ENCODE results near the gene TTC28. TPM values are rescaled to one million over a fixed set of nuclear protein-coding genes. Genes with fewer than 3 reads are reported as not detected.
"Not testable (repeated sequence)": the region's sequence is repeated elsewhere in the genome, so short reads cannot be mapped to it uniquely, and the experiment has no call there.

Gene TTC28
- total RNA-seq, 1 donor from 2014 or later, result 23.2 TPM

DNA sequence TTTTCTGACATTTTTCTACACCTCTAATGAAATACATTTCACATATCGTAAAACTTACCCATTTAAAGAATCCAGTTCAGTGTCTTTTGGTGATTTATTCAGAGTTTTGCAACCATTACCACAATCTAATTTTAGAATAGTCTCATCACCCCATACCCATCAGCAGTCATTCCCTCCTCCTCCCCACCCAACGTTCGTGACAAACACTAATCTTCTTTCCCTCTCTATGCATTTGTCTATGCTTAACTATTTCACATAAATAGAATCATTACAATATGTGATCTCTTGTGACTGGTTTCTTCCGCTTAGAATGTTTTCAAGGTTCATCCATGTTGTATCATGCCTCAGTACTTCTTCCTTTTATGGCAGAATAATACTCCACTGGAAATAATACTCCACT lies 9.5 kb downstream of the TTC28 start:
- peaks cover 4% of the 10 kb centered on the region for H3K9me3 ChIP-seq (ENCODE audit: insufficient read depth, low read depth, low read length)
- no peaks in the 10 kb centered on the region for H3K4me1 ChIP-seq (ENCODE audit: insufficient read depth, low read length)
- no peak overlapping the region for H3K4me3 ChIP-seq (ENCODE audit: insufficient read depth, low read depth, low read length)
- Mint-ChIP-seq H3K36me3 (ENCODE audit: low read depth, unreplicated experiment) (no peaks in the 10 kb centered on the region), H3K4me1 (ENCODE audit: low read depth, unreplicated experiment) (no peaks in the 10 kb centered on the region), H3K27ac (ENCODE audit: unreplicated experiment) (no peak overlapping the region), H3K27me3 (ENCODE audit: low read depth, unreplicated experiment) (peaks cover 21% of the 10 kb centered on the region), H3K9me3 (ENCODE audit: unreplicated experiment) (peaks cover 8% of the 10 kb centered on the region), H3K4me3 (ENCODE audit: unreplicated experiment) (no peak overlapping the region)
- no peaks in the 10 kb centered on the region for H3K36me3 ChIP-seq (ENCODE audit: insufficient read depth, low read length)
- TF ChIP-seq EZH2 (IDR thresholded peaks at IDR 0.05; ENCODE audit: insufficient read depth, low read length), result no peak
- TF ChIP-seq CTCF (IDR thresholded peaks at IDR 0.05; ENCODE audit: insufficient read depth, low read depth, low read length), result no peak
- H3K79me2 ChIP-seq (ENCODE audit: insufficient read depth, low read length), result no peaks in the 10 kb centered on the region
- no peak overlapping the region for H2AFZ ChIP-seq (ENCODE audit: low read depth, low read length)
- peaks cover 14% of the 10 kb centered on the region for H4K20me1 ChIP-seq (ENCODE audit: insufficient read depth, low read length)
- peaks cover 12% of the 10 kb centered on the region for H3K27me3 ChIP-seq (ENCODE audit: insufficient read depth, low read length)
- FAIRE-seq (no peak), DNase-seq (ENCODE audit: low read depth) (no peak)
- H3K4me2 ChIP-seq (ENCODE audit: low read length), result no peak overlapping the region
- H3K27ac ChIP-seq (ENCODE audit: low read depth, low read length), result no peak overlapping the region
- H3K9ac ChIP-seq (ENCODE audit: low read length), result no peak overlapping the region

- Histone ChIP-seq H3K79me2 (ENCODE audit: insufficient read depth, low read length) (no peaks in the 10 kb centered on the region), H3K4me3 (ENCODE audit: insufficient read depth, low read depth, low read length) (no peak overlapping the region), H3K27ac (ENCODE audit: low read depth, low read length) (no peak overlapping the region), H3K4me1 (ENCODE audit: insufficient read depth, low read length) (no peaks in the 10 kb centered on the region), H3K4me2 (ENCODE audit: low read length) (no peak overlapping the region), H3K9ac (ENCODE audit: low read length) (no peak overlapping the region), H3K27me3 (ENCODE audit: insufficient read depth, low read length) (peaks cover 10% of the 10 kb centered on the region), H3K36me3 (ENCODE audit: insufficient read depth, low read length) (no peaks in the 10 kb centered on the region), H3K9me3 (ENCODE audit: insufficient read depth, low read depth, low read length) (peaks cover 4% of the 10 kb centered on the region), H4K20me1 (ENCODE audit: insufficient read depth, low read length) (peaks cover 11% of the 10 kb centered on the region), H2AFZ (ENCODE audit: low read depth, low read length) (no peak overlapping the region)
- DNase-seq (ENCODE audit: low read depth) (no peak), FAIRE-seq (no peak)
- no peaks in the 10 kb centered on the region for H3K4me1 Mint-ChIP-seq (ENCODE audit: low read depth, unreplicated experiment)
- H3K36me3 Mint-ChIP-seq (ENCODE audit: low read depth, unreplicated experiment), result no peaks in the 10 kb centered on the region
- H3K27me3 Mint-ChIP-seq (ENCODE audit: low read depth, unreplicated experiment), result peaks cover 19% of the 10 kb centered on the region
- H3K9me3 Mint-ChIP-seq (ENCODE audit: unreplicated experiment), result peaks cover 8% of the 10 kb centered on the region
- no peak overlapping the region for H3K4me3 Mint-ChIP-seq (ENCODE audit: unreplicated experiment)
- no peak overlapping the region for H3K27ac Mint-ChIP-seq (ENCODE audit: unreplicated experiment)
- TF ChIP-seq EZH2 (IDR thresholded peaks at IDR 0.05; ENCODE audit: insufficient read depth, low read length) (no peak), CTCF (IDR thresholded peaks at IDR 0.05; ENCODE audit: insufficient read depth, low read depth, low read length) (no peak)
These were observed 10.3 kb downstream of the TTC28 start for GRCh38 chr22:28669387-28669786.

DNA sequence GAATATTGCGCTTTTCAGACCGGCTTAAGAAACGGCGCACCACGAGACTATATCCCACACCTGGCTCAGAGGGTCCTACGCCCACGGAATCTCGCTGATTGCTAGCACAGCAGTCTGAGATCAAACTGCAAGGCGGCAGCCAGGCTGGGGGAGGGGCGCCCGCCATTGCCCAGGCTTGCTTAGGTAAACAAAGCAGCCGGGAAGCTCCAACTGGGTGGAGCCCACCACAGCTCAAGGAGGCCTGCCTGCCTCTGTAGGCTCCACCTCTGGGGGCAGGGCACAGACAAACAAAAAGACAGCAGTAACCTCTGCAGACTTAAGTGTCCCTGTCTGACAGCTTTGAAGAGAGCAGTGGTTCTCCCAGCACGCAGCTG lies 16.1 kb downstream of the TTC28 start:
- H3K9ac ChIP-seq (ENCODE audit: low read length); H3K9me3 ChIP-seq (ENCODE audit: insufficient read depth, low read depth, low read length); H4K20me1 ChIP-seq (ENCODE audit: insufficient read depth, low read length); H3K27me3 ChIP-seq (ENCODE audit: insufficient read depth, low read length); H3K79me2 ChIP-seq (ENCODE audit: insufficient read depth, low read length); H3K4me1 ChIP-seq (ENCODE audit: insufficient read depth, low read length); H3K4me3 Mint-ChIP-seq (ENCODE audit: unreplicated experiment); FAIRE-seq; H3K9me3 Mint-ChIP-seq (ENCODE audit: unreplicated experiment); H3K27ac Mint-ChIP-seq (ENCODE audit: unreplicated experiment); H3K4me2 ChIP-seq (ENCODE audit: low read length); H3K4me3 ChIP-seq (ENCODE audit: insufficient read depth, low read depth, low read length); H2AFZ ChIP-seq (ENCODE audit: low read depth, low read length); H3K27me3 Mint-ChIP-seq (ENCODE audit: low read depth, unreplicated experiment); H3K27ac ChIP-seq (ENCODE audit: low read depth, low read length); DNase-seq (ENCODE audit: low read depth); H3K36me3 ChIP-seq (ENCODE audit: insufficient read depth, low read length); H3K4me1 Mint-ChIP-seq (ENCODE audit: low read depth, unreplicated experiment); H3K36me3 Mint-ChIP-seq (ENCODE audit: low read depth, unreplicated experiment): not testable (repeated sequence)
